Keratinocyte (primary cell): ENCODE measurements around the gene PAM16. TPM values are rescaled to one million over a fixed set of nuclear protein-coding genes. Genes with fewer than 3 reads are reported as not detected.

Source experiments
- DNase-seq: peaks from one replicate; pipeline ENCODE4 v3.0.0-alpha.2; 2011; ENCODE audit warnings: low read depth, missing footprints, low spot score
- FAIRE-seq: peaks from 2 replicates; lab custom pipeline; 2011; peaks lifted over from hg19 to GRCh38; lab: Jason Lieb, UNC
- H2AFZ ChIP-seq: 2 replicates; pipeline ENCODE4 v1.6.0; 2012; ENCODE audit warnings: low read length, control low read depth, inconsistent platforms; ENCODE audit not compliant: control insufficient read depth
- H3K27ac ChIP-seq: 2 replicates; pipeline ENCODE4 v1.5.1; 2011; ENCODE audit warnings: low read length; ENCODE audit not compliant: control insufficient read depth, insufficient read depth
- H3K27me3 ChIP-seq: 3 replicates; pipeline ENCODE4 v1.6.0; 2011; ENCODE audit warnings: low read length; ENCODE audit not compliant: control insufficient read depth, insufficient read depth; ENCODE audit errors: extremely low read depth
- H3K36me3 ChIP-seq, 2 experiments: 2 replicates in 1 of 2; 3 replicates in 1 of 2; pipeline ENCODE4 v1.5.1; 2011; ENCODE audit warnings: low read length in 2 of 2, mild to moderate bottlenecking in 1 of 2; ENCODE audit not compliant: control insufficient read depth in 2 of 2, insufficient read depth in 2 of 2; ENCODE audit errors: extremely low read depth in 1 of 2
- H3K4me1 ChIP-seq: 3 replicates; pipeline ENCODE4 v1.5.1; 2011; ENCODE audit warnings: low read length; ENCODE audit not compliant: control insufficient read depth, insufficient read depth; ENCODE audit errors: extremely low read depth
- H3K4me2 ChIP-seq: 3 replicates; pipeline ENCODE4 v1.6.0; 2011; ENCODE audit warnings: low read depth, low read length; ENCODE audit not compliant: control insufficient read depth, insufficient read depth; ENCODE audit errors: extremely low read depth
- H3K4me3 ChIP-seq, 3 experiments: fragments of 200-600 bp in 1 of 3; sonication (generic) in 1 of 3; 2 replicates in 2 of 3; 3 replicates in 1 of 3; pipeline ENCODE4 v1.5.1; 2011 to 2016; ENCODE audit warnings: low read length in 3 of 3, mild to moderate bottlenecking in 3 of 3, control low read depth in 2 of 3, inconsistent platforms in 1 of 3, low read depth in 1 of 3, mixed read lengths in 1 of 3, mixed run types in 1 of 3, moderate library complexity in 1 of 3; ENCODE audit not compliant: control insufficient read depth in 2 of 3, insufficient read depth in 2 of 3; ENCODE audit errors: extremely low read depth in 1 of 3
- H3K79me2 ChIP-seq: 2 replicates; pipeline ENCODE4 v1.6.0; 2012; ENCODE audit warnings: low read length; ENCODE audit not compliant: control insufficient read depth, insufficient read depth
- H3K9ac ChIP-seq: 3 replicates; pipeline ENCODE4 v1.6.0; 2011; ENCODE audit warnings: low read length; ENCODE audit not compliant: control insufficient read depth, insufficient read depth; ENCODE audit errors: extremely low read depth
- H3K9me1 ChIP-seq: 3 replicates; pipeline ENCODE4 v1.6.0; 2011; ENCODE audit warnings: low read length; ENCODE audit not compliant: control insufficient read depth, insufficient read depth; ENCODE audit errors: extremely low read depth
- H3K9me3 ChIP-seq: 2 replicates; pipeline ENCODE4 v1.5.1; 2012; ENCODE audit warnings: low read depth, low read length; ENCODE audit not compliant: control insufficient read depth
- H4K20me1 ChIP-seq: 3 replicates; pipeline ENCODE4 v1.6.0; 2011; ENCODE audit warnings: low read length; ENCODE audit not compliant: control insufficient read depth, insufficient read depth; ENCODE audit errors: extremely low read depth
- EZH2 ChIP-seq: IDR thresholded peaks from one replicate; pipeline ENCODE4 v1.6.1; 2012; ENCODE audit warnings: inconsistent platforms, mild to moderate bottlenecking, low read length, moderate library complexity
- dilution Hi-C: fragments of 300-500 bp; cut with MboI; formaldehyde crosslinking; loops from one replicate; pipeline ENCODE4 v1.7.0; 2020; ENCODE audit warnings: low sequenced_read_pairs; ENCODE audit not compliant: extremely low pct_ligation_motif_present
- polyA plus RNA-seq, 5 experiments: library from polyadenylated mRNA; depleted of rRNA in 3 of 5; stranded (reverse) in 3 of 5; stranded (forward) in 1 of 5; unstranded in 1 of 5; fragments of >200 nt; gene quantifications; 1 replicate in 1 of 5; 2 replicates in 3 of 5; 3 replicates in 1 of 5; pipeline versions ENCODE4 v1.2.1 to v1.2.3, GENCODE V29; 2011 to 2012; ENCODE audit warnings: missing spikeins in 2 of 5, low read depth in 1 of 5, low replicate concordance in 1 of 5
- TF ChIP-seq, protein P1 (sequence below), 3 experiments: IDR thresholded peaks in 1 of 3; conservative IDR thresholded peaks in 1 of 3; optimal IDR thresholded peaks in 1 of 3; 2 replicates in 2 of 3; 3 replicates in 1 of 3; pipeline versions ENCODE3 to v1.5.1; 2011; ENCODE audit warnings: low read length in 3 of 3, mild to moderate bottlenecking in 3 of 3, moderate library complexity in 2 of 3, control low read depth in 1 of 3, inconsistent platforms in 1 of 3; ENCODE audit not compliant: insufficient read depth in 2 of 3; ENCODE audit errors: extremely low read depth in 1 of 3

The PAM16 gene
- polyA plus RNA-seq, 1 donor (not counting 4 experiments of a cell fraction or from before 2014, with no cell fraction given) = 32.7 TPM

DNA sequence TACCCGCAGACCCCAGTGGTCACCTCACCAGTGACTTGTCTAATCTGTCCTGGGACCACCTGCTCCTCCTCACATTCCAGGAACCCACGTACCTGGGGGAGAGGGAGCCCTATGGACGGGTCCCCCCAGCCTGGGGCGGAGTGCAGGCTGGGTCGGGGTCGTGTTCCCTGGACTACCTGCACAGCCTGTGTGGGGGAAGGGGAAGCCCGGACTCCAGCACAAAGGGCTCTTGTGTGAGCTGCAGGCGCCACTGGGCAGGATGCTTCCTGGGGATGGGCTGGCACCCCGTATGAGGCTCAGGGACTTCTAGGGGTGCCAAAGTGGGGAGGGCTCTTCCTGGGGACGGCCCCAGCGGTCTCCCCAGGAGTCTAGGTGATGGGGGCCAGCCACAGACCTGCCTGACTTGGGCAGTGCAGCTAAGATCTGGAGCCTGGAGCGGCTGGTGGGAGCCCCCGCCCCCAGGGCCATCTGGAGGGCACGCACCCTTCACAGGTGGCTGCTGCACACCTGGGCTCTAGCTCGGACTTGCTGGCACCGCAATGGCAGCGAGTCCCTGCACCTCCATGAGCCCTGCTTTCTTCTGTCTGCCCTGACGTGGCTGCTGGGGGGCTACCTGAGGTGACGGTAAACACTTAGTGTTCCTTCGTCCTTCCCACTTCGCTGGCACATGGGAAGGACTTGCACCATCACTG is 28.0 kb upstream of the PAM16 start:
- Histone ChIP-seq H2AFZ (no peak overlapping the region), H3K4me2 (no peak overlapping the region), H4K20me1 (no peaks in the 10 kb centered on the region), H3K36me3 (peaks cover 7 to 11% of the 10 kb centered on the region in 2 experiments), H3K4me1 (peaks cover 10% of the 10 kb centered on the region), H3K4me3 (no peak overlapping the region), H3K9me3 (no peaks in the 10 kb centered on the region), H3K9me1 (no peaks in the 10 kb centered on the region), H3K27ac (no peak overlapping the region), H3K9ac (no peak overlapping the region), H3K79me2 (no peaks in the 10 kb centered on the region), H3K27me3 (no peaks in the 10 kb centered on the region)
- FAIRE-seq = no peak
- dilution Hi-C loops = no loop called here
- DNase-seq = no peak
- TF ChIP-seq, protein P1, sequence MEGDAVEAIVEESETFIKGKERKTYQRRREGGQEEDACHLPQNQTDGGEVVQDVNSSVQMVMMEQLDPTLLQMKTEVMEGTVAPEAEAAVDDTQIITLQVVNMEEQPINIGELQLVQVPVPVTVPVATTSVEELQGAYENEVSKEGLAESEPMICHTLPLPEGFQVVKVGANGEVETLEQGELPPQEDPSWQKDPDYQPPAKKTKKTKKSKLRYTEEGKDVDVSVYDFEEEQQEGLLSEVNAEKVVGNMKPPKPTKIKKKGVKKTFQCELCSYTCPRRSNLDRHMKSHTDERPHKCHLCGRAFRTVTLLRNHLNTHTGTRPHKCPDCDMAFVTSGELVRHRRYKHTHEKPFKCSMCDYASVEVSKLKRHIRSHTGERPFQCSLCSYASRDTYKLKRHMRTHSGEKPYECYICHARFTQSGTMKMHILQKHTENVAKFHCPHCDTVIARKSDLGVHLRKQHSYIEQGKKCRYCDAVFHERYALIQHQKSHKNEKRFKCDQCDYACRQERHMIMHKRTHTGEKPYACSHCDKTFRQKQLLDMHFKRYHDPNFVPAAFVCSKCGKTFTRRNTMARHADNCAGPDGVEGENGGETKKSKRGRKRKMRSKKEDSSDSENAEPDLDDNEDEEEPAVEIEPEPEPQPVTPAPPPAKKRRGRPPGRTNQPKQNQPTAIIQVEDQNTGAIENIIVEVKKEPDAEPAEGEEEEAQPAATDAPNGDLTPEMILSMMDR (optimal IDR thresholded peaks at IDR 0.05 in 1 of 3, IDR thresholded peaks at IDR 0.05 in 1 of 3, conservative IDR thresholded peaks at IDR 0.05 in 1 of 3; ENCODE audit: extremely low read depth in 1 of 3, insufficient read depth in 2 of 3, low read length in 3 of 3) = no peak
- no peak for TF ChIP-seq EZH2

DNA sequence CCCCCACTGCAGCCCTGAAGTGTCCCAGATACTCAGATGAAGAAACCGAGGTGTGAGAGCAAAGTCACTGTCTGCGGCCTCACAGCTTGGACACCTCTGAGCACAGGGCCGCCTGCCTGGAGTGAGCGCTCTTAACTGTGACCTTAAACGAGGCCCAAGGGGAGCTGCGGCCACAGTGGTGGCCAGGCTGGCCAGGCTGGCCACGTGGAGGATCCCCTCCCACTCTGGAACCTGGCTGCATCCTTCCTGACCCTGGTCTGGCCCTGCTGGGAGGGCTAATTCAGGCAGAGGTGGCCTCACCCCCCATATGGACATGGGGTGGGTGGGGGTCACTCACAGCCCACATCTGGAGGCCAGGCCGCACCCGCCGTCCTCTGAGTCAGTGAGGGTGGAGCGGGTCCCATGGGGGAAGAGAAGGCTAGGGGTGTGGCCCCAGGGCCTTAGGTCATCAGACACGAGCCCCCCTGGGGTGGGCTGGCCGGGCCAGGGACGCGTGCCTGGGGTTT is 27.1 kb upstream of the PAM16 start:
- Histone ChIP-seq H3K79me2 (no peaks in the 10 kb centered on the region), H3K9ac (no peak overlapping the region), H4K20me1 (peaks cover 3% of the 10 kb centered on the region)

More for the DNA sequence above, 27.1 kb upstream of the PAM16 start:
- FAIRE-seq (no peak), DNase-seq (no peak)
- dilution Hi-C loops = no loop called here
- H3K9me3 ChIP-seq = no peaks in the 10 kb centered on the region
- no peak overlapping the region for H3K4me2 ChIP-seq
- no peaks in the 10 kb centered on the region for H3K27me3 ChIP-seq
- H3K27ac ChIP-seq = no peak overlapping the region
- TF ChIP-seq, protein P1 (optimal IDR thresholded peaks at IDR 0.05 in 1 of 3, IDR thresholded peaks at IDR 0.05 in 1 of 3, conservative IDR thresholded peaks at IDR 0.05 in 1 of 3; ENCODE audit: extremely low read depth in 1 of 3, insufficient read depth in 2 of 3, low read length in 3 of 3) = no peak
- TF ChIP-seq EZH2 = no peak
- H3K4me1 ChIP-seq = peaks cover 18% of the 10 kb centered on the region
- H2AFZ ChIP-seq = no peak overlapping the region
- no peaks in the 10 kb centered on the region for H3K9me1 ChIP-seq
- H3K36me3 ChIP-seq = peaks cover 4 to 11% of the 10 kb centered on the region in 2 experiments
- H3K4me3 ChIP-seq = no peak overlapping the region
